22Rv1 (cell line): ENCODE results near the gene RAP2B.

Experiments used
- ZFX ChIP-seq: fragments of 450-650 bp; IDR thresholded peaks from 2 replicates; pipeline ENCODE4 v1.6.1; 2017; ENCODE audit warnings: antibody characterized with exemption, borderline replicate concordance
- TF ChIP-seq, protein P1 (sequence below): fragments of 450-650 bp; IDR thresholded peaks from 2 replicates; pipeline ENCODE4 v1.5.1; 2017; ENCODE audit warnings: mild to moderate bottlenecking

GRCh38 chr3:153182501-153183293 lies 20.7 kb downstream of the RAP2B start:
- TF ChIP-seq, protein P1, sequence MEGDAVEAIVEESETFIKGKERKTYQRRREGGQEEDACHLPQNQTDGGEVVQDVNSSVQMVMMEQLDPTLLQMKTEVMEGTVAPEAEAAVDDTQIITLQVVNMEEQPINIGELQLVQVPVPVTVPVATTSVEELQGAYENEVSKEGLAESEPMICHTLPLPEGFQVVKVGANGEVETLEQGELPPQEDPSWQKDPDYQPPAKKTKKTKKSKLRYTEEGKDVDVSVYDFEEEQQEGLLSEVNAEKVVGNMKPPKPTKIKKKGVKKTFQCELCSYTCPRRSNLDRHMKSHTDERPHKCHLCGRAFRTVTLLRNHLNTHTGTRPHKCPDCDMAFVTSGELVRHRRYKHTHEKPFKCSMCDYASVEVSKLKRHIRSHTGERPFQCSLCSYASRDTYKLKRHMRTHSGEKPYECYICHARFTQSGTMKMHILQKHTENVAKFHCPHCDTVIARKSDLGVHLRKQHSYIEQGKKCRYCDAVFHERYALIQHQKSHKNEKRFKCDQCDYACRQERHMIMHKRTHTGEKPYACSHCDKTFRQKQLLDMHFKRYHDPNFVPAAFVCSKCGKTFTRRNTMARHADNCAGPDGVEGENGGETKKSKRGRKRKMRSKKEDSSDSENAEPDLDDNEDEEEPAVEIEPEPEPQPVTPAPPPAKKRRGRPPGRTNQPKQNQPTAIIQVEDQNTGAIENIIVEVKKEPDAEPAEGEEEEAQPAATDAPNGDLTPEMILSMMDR = no peak
- no peak for TF ChIP-seq ZFX
